Femur (tissue), 1 donor: ENCODE results near the gene NAA38.
"Not testable (repeated sequence)": the region's sequence is repeated elsewhere in the genome, so short reads cannot be mapped to it uniquely, and the experiment has no call there.

Experiments
- DNase-seq: peaks from one replicate; pipeline ENCODE4 v3.0.0-alpha.2; 2017

Gene NAA38

GRCh38 chr17:7820231-7820630 is 37.1 kb downstream of the NAA38 start:
- no peak for DNase-seq

- no peak for DNase-seq
These were observed 38.4 kb downstream of the NAA38 start for GRCh38 chr17:7818746-7819645.

DNA sequence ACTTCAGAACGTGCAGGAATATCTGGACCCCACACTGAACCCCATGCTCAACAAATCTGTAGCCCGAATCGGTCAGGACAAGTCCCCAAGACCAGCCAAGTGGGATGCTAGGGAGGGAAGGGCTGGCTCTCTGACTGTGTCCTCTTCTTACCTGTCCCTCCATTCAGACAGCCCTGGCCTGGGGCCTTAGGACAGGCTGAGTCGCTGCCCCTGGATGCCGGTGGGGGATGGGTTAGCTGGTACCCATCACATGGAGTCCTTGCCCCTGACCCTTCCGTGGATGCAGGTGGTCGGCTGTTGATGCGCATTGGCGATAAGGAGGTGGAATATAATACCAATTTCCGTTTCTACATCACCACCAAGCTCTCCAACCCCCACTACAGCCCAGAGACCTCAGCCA is 39.3 kb downstream of the NAA38 start:
- DNase-seq = no peak

DNA sequence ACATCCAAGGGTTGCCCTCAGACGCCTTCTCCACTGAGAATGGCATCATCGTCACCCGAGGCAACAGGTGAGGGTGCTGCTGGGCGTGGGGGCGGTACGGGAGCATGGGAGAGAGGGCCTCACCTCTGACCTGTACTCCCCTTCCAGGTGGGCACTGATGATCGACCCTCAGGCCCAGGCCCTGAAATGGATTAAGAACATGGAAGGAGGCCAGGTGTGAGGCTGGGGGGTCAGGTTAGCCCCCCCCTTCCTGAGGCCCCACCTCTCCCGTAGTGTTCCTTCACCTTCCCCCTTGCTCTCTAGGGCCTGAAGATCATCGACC is 39.8 kb downstream of the NAA38 start:
- DNase-seq = no peak

GRCh38 chr17:7816926-7817642 is 40.3 kb downstream of the NAA38 start:
- DNase-seq = no peak

DNA sequence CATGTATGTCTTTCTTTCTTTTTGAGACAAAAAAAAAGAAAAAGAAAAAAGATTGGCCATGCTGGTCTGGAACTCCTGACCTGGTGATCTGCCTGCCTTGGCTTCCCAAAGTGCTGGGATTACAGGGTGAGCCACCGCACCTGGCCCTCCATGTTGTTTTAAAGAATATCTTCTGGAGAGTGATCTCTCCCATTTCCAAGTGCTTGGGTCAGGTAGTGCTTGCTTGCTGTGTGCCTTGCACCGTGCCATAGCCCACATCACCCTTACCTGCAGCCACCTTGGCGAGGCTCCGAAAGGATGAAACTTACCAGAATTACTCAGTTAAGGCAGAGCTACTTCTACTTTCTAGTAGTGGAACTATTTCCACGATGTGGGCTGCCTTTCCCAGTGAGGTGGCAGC is 42.4 kb downstream of the NAA38 start:
- no peak for DNase-seq

DNA sequence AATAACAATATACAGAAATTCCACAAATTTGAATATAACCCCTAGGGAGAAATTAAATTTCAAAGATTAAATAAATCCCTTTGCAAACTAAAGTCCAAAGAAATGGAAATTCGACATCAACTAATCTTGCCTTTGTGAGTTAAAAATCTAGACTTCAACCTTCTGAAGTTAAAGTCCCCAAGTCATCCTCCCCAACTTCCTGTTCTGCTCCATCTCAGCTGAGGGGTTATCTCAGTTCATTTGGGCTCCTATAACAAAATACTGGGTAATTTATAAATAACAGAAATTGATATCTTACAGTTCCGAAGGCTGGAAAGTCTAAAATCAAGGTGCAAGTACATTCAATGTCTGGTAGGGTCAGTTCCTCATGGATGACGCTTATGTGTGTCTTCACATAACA is 46.1 kb downstream of the NAA38 start:
- no peak for DNase-seq

- DNase-seq = not testable (repeated sequence)
These were observed 47.5 kb downstream of the NAA38 start for GRCh38 chr17:7809791-7810343.

DNA sequence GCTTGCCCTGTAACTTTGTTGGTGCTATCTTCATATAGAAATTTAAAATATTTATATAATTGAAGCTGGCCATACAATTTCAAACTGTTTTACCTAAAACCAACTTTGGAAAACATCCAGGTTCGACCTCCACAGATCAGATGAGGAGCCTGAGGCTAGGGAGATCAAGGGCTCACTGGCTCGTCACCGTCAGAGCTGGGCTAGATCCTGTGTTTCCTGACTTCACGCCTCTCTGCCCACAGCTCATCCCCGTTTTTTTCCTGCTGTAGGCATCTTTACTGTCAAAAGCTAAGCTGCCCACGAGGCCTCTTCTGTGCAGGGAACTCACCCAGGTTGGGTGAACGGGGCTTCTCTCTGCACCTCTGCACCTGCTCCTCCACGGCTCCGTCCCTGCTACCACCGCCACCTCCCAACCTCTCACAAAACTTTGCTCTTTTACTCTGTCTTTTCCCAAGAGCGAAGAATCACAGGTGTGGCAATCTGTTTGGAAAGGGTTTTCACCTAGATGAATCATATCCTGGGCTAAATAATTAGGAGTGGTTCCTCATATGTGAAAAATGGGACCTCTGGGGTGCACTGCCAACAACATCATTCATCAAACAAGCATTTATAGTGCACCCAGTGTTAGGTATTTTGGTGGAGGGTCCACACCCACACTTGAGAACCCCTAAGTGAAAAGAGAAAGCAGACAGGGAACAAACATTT is 48.1 kb downstream of the NAA38 start:
- no peak for DNase-seq

DNA sequence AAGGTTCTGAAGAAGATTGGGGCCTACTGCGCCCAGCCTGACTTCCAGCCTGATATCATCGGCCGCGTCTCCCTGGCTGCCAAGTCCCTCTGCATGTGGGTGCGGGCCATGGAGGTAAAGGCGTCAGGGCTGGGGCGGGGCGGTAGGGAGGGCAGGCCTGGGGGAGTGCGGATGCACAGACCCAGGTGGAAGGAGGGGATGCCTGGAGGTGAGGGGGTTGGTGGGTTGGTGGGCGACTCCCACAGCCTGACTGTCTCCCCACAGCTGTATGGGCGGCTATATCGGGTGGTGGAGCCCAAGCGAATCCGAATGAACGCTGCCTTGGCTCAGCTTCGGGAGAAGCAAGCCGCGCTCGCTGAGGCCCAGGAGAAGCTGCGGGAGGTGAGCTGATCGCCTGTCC is 50.2 kb downstream of the NAA38 start:
- no peak for DNase-seq
